ENCODE data around the gene PAOX.
"Not testable (repeated sequence)": the region's sequence is repeated elsewhere in the genome, so short reads cannot be mapped to it uniquely, and the experiment has no call there.

The PAOX gene

DNA sequence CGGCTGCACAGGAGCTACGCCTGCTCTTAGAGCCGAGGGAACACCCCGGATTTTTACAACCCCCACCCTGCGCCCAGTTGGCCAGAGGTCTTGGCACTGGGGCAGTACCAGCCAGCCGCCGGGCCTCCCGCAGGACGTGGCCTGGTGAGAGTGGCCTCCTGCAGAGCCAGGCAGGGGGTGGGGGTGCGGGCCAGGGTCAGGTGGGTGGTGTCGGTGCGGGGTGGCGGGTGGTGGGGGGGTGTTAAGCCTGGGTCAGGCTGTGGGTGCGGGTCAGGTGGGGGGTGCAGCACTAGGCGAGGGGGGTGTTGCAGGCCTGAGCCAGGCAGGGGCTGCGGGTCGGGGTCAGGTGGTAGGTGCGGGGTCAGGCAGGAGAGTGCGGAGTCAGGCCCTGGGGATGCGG is 6.6 kb upstream of the PAOX start:
- H3K4me3 ChIP-seq (replicated peaks in 1 of 2; ENCODE audit: low read depth in 2 of 2, low read length in 2 of 2) = peak overlapping the region; percentile 69 to 92
- TF ChIP-seq, protein P1, sequence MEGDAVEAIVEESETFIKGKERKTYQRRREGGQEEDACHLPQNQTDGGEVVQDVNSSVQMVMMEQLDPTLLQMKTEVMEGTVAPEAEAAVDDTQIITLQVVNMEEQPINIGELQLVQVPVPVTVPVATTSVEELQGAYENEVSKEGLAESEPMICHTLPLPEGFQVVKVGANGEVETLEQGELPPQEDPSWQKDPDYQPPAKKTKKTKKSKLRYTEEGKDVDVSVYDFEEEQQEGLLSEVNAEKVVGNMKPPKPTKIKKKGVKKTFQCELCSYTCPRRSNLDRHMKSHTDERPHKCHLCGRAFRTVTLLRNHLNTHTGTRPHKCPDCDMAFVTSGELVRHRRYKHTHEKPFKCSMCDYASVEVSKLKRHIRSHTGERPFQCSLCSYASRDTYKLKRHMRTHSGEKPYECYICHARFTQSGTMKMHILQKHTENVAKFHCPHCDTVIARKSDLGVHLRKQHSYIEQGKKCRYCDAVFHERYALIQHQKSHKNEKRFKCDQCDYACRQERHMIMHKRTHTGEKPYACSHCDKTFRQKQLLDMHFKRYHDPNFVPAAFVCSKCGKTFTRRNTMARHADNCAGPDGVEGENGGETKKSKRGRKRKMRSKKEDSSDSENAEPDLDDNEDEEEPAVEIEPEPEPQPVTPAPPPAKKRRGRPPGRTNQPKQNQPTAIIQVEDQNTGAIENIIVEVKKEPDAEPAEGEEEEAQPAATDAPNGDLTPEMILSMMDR (IDR thresholded peaks at IDR 0.05; ENCODE audit: low read depth, low read length) = no peak
- no peak for DNase-seq (ENCODE audit: low read depth in 2 of 2)

DNA sequence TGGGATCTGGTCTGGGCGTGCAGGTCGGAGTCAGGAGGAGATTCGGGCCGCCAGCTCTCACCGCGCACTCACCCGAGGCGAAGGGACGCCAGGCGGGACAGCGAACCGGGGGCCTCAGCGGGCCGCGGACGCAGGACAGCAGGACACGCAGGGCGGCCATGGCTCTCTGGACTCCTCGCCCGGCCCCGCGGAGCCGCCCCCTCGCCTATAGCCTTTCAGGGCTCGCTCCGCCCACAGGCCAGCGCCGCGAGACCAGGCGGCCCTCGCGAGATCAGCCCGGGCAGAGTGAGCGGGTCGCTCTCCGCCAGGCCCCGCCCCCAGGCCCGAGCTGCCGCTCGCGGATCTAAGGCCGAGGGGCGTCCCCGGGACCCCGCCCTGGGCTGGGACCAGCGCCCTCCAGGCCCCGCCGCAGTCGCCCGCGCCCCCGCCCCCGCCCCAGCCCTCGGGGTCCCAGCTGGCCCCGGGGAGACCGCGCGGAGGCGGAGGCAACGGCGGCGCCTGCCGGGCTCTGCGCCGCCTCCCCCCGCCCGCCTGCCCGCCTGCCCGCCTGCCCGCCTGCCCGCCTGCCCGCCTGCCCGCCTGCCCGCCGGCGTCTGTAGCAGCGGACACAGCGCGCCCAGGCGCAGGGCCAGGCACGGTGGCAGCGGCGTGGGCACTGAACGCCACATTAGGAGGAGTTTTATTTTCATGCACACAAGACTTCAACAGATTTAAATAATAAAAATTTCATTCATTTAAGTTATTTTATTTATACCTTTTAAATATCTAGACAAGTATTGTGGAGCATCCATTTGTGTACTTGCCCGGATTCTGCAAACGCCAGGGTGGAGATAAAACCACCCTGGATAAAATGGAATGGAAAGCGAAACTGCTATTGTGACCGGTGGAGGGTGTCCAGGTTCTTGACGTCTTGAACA is 5.6 kb upstream of the PAOX start, which contains the start of gene ECHS1:
Gene ECHS1 (minus strand): TSS at position 181 of the 917 bp plus-strand sequence. CDS start 21 bp downstream, at position 160.
- TF ChIP-seq, protein P1 (IDR thresholded peaks at IDR 0.05; ENCODE audit: low read depth, low read length) = no peak
- peak; percentile 89 to 92 for DNase-seq (ENCODE audit: low read depth in 2 of 2)
- peak within 1 kb of the TSS; percentile 69 to 92 for H3K4me3 ChIP-seq (replicated peaks in 1 of 2; ENCODE audit: low read depth in 2 of 2, low read length in 2 of 2)

- no peak for DNase-seq (ENCODE audit: low read depth in 2 of 2)
- TF ChIP-seq, protein P1 (IDR thresholded peaks at IDR 0.05; ENCODE audit: low read depth, low read length) = no peak
- H3K4me3 ChIP-seq (replicated peaks in 1 of 2; ENCODE audit: low read depth in 2 of 2, low read length in 2 of 2) = no peak overlapping the region
Observed at GRCh38 chr10:133375357-133376115, 3.5 kb upstream of the PAOX start.

- DNase-seq (ENCODE audit: low read depth in 2 of 2); H3K4me3 ChIP-seq (replicated peaks in 1 of 2; ENCODE audit: low read depth in 2 of 2, low read length in 2 of 2): not testable (repeated sequence)
Observed at GRCh38 chr10:133376183-133376582, 2.9 kb upstream of the PAOX start.

DNA sequence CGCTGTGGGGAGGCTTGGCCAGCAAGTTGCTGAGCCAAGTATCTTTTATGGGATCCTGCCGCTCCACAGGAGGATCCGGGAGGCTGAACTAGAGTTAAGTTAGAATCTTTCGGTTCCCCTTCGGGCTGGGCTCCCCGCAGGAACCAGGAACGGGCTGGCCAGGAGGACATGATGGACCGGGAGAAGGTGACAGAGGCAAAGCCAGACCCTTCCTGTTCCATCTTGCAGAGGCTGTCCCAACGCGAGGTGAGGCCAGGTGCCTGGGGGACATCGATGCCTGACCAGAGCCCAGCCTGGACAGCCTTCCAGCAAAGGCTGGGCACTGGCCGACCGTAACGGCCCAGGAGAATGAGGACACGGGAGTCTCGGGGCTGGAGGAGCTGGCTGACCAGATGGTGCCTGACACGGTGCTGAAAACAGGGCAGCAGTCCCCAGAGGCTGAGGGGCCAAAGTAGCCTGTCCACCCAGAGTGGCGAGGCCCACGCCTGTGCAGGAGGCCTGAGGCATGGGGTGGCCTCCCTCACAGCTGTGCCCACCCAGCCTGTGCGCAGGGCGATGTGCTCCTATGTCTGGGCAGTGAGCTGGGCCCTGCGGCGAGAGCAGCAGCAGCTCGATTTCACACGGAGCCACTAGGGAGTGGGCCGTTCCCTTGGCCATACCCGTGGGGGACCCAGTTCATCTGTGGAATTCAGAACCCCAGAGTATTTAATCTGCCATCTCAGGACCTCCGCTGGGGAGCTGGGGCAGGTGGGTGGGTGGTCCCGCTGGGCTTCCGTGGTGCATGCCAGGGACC is 1.8 kb upstream of the PAOX start:
- H3K4me3 ChIP-seq (replicated peaks in 1 of 2; ENCODE audit: low read depth in 2 of 2, low read length in 2 of 2) = no peak overlapping the region
- no peak for DNase-seq (ENCODE audit: low read depth in 2 of 2)
- TF ChIP-seq, protein P1 (IDR thresholded peaks at IDR 0.05; ENCODE audit: low read depth, low read length) = no peak

- DNase-seq (ENCODE audit: low read depth in 2 of 2) = no peak
- H3K4me3 ChIP-seq (replicated peaks in 1 of 2; ENCODE audit: low read depth in 2 of 2, low read length in 2 of 2) = peak overlapping the region; percentile 66 to 69
- TF ChIP-seq, protein P1 (IDR thresholded peaks at IDR 0.05; ENCODE audit: low read depth, low read length) = no peak
Observed at GRCh38 chr10:133377818-133378250, 1.2 kb upstream of the PAOX start.

Data from cardiac fibroblast (primary cell).